Ishikawa (cell line): ENCODE data around the gene MLN.

ENCODE experiments used
- CEBPB ChIP-seq: IDR thresholded peaks from 2 replicates; pipeline ENCODE4 v1.6.1; 2012
- CREB1 ChIP-seq: IDR thresholded peaks from 2 replicates; pipeline ENCODE4 v1.6.1; 2012; ENCODE audit warnings: low read depth
- EGR1 ChIP-seq: IDR thresholded peaks from 2 replicates; pipeline ENCODE4 v1.6.1; 2012
- EP300 ChIP-seq: IDR thresholded peaks from 2 replicates; pipeline ENCODE4 v1.6.1; 2012; ENCODE audit warnings: borderline replicate concordance
- FOXM1 ChIP-seq: IDR thresholded peaks from 2 replicates; pipeline ENCODE4 v1.6.1; 2012; ENCODE audit warnings: low read depth, borderline replicate concordance
- NFIC ChIP-seq: IDR thresholded peaks from 2 replicates; pipeline ENCODE4 v1.6.1; 2012
- RAD21 ChIP-seq: IDR thresholded peaks from 2 replicates; pipeline ENCODE4 v1.6.1; 2012; ENCODE audit warnings: low read depth
- TAF1 ChIP-seq: IDR thresholded peaks from 2 replicates; pipeline ENCODE4 v1.6.1; 2012; ENCODE audit warnings: low read depth, mild to moderate bottlenecking
- TCF12 ChIP-seq: IDR thresholded peaks from 2 replicates; pipeline ENCODE4 v1.6.1; 2012; ENCODE audit warnings: low read depth
- TEAD4 ChIP-seq: IDR thresholded peaks from 2 replicates; pipeline ENCODE4 v1.6.1; 2012
- YY1 ChIP-seq: IDR thresholded peaks from 2 replicates; pipeline ENCODE4 v1.6.1; 2012; ENCODE audit warnings: low read depth
- ZBTB7A ChIP-seq: IDR thresholded peaks from 2 replicates; pipeline ENCODE4 v1.6.1; 2012; ENCODE audit warnings: low read depth
- TF ChIP-seq, protein P1 (sequence below): IDR thresholded peaks from 2 replicates; pipeline ENCODE4 v1.6.1; 2012
- TF ChIP-seq, protein P2 (sequence below): IDR thresholded peaks from 2 replicates; pipeline ENCODE4 v1.6.1; 2012; ENCODE audit warnings: low read depth, mild to moderate bottlenecking
- TF ChIP-seq, protein P3 (sequence below): IDR thresholded peaks from 2 replicates; pipeline ENCODE4 v1.6.1; 2012

The MLN gene

DNA sequence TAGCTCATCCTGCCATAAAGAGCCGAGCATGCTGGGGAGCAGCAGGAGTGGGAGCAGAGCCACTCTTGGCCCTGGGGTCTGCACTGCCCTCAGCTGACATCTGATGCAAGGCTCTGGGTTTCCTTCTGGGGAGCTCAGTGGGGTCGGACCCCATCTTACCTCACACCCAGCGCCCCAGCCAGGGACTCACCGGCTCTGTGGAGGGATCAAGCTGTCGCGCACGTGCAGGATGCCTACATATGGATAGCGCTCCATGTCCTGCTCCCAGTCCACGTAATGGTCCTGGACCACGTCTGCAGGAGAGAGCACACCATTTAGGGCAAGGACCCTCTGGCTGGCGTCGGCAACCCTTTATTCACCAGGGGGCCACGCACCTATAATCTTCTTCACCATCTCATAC is 27.0 kb downstream of the MLN start:
- TF ChIP-seq EP300 (no peak), NFIC (no peak), CREB1 (no peak), CEBPB (no peak), TEAD4 (no peak)
- TF ChIP-seq, protein P1, sequence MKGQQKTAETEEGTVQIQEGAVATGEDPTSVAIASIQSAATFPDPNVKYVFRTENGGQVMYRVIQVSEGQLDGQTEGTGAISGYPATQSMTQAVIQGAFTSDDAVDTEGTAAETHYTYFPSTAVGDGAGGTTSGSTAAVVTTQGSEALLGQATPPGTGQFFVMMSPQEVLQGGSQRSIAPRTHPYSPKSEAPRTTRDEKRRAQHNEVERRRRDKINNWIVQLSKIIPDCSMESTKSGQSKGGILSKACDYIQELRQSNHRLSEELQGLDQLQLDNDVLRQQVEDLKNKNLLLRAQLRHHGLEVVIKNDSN = no peak

DNA sequence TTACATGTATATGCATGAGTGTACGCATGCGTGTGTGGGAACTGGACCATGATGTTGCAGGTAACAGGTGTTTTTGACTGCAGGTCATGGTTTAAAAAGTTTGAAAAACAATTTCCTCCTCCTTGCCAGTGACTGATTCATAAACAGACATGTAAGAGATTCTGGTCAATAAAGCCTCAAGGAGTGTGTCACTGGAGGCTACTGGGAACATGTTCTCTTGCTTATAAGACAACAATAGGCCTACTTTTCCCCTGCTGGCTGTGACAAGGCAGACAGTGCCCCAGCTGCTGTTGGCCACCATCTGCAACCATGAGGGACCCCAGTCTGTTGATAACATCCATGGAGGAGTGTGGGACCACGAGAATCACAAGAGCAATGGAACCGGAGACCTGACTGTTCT is 27.6 kb downstream of the MLN start:
- no peak for TF ChIP-seq TEAD4
- no peak for TF ChIP-seq TCF12
- no peak for TF ChIP-seq CREB1
- TF ChIP-seq EGR1 = no peak
- no peak for TF ChIP-seq YY1
- TF ChIP-seq RAD21 = no peak
- TF ChIP-seq NFIC = no peak

DNA sequence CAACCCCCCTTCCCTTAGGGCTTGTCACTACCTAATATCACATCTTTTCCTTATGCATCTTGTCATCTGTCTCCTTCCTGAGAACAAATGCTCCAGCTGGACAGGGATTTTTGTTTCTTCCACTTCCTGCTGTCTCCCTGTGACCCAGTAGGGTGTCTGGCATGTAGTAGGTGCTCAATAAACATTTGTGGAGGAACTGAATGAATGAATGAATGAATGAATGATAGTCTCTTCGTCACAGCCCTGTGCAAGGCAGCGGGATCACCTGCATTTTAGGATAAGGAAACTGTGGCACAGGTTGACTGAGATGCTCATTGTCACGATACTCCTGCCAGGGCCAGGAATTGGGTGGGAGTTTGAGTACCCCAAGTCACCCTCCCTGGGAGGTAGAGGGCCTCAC is 29.0 kb downstream of the MLN start:
- TF ChIP-seq CREB1 = no peak
- TF ChIP-seq ZBTB7A = no peak
- TF ChIP-seq, protein P2, sequence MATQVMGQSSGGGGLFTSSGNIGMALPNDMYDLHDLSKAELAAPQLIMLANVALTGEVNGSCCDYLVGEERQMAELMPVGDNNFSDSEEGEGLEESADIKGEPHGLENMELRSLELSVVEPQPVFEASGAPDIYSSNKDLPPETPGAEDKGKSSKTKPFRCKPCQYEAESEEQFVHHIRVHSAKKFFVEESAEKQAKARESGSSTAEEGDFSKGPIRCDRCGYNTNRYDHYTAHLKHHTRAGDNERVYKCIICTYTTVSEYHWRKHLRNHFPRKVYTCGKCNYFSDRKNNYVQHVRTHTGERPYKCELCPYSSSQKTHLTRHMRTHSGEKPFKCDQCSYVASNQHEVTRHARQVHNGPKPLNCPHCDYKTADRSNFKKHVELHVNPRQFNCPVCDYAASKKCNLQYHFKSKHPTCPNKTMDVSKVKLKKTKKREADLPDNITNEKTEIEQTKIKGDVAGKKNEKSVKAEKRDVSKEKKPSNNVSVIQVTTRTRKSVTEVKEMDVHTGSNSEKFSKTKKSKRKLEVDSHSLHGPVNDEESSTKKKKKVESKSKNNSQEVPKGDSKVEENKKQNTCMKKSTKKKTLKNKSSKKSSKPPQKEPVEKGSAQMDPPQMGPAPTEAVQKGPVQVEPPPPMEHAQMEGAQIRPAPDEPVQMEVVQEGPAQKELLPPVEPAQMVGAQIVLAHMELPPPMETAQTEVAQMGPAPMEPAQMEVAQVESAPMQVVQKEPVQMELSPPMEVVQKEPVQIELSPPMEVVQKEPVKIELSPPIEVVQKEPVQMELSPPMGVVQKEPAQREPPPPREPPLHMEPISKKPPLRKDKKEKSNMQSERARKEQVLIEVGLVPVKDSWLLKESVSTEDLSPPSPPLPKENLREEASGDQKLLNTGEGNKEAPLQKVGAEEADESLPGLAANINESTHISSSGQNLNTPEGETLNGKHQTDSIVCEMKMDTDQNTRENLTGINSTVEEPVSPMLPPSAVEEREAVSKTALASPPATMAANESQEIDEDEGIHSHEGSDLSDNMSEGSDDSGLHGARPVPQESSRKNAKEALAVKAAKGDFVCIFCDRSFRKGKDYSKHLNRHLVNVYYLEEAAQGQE = no peak

DNA sequence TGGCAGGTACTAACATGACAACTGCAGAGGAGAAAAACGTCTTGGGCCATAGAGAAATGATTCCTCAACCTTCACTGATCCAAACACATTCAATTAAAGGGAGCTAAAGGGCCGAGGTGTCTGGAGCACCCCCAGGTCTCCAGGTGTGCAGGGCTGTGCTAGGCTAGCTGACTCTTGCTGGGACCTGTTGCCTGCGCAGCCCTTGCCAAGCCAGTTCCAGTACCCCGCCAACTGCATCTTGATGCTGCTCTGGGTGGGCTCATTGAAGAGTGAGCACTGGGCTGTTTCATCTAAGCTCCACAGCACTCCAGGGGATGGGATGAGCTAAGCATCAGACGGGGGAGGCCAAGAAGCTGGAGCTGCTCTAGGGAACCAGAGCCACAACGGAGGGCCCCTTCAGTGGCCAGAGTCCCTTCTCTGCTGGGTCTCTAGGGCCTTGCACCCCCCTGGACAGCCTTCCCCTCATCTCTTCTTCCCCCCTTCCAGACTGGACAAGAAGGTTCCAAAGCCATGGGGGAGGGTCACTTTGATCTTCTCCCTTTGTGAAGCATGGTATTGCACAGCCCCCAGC is 30.8 kb downstream of the MLN start:
- TF ChIP-seq, protein P2 = no peak
- TF ChIP-seq TEAD4 (no peak), ZBTB7A (no peak), CEBPB (no peak), YY1 (no peak), FOXM1 (no peak), NFIC (no peak), EP300 (no peak)
- TF ChIP-seq, protein P1 = no peak

DNA sequence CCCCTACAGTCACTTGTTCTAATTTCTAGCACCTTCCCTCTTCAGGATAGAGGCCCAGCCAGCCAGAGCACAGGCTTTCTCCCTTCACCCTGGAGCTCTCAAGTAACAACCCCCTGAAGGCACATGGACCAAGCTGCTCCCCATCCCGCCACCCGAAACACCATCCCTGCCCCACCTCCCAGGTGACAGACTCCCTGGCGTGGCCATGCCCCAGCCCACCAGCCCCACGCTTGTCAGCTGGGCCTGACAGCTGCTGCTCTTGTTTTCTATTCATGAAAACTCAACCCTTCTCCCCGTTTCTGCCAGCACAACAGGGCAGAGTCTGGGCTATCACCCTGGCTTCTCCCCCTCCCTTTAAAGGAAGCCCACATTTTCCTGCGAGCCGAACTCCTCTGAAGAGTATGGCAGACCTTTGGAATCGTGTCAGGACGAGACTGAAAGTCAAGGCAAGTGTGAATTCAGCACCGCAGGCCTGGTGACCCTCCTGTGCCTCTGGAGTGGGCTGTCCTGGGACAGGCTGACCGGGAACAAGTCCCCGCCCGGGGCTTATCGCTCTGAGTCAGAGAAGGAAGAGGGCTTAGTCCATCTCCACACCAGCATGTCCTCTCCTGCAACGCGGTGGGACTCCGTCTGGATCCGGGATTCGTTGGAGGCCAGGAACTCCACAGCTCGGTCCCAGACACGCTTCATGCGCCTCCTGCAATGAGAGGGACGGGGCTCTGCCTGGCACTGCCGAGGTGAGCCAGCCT is 31.5 kb downstream of the MLN start:
- TF ChIP-seq, protein P1 = no peak
- TF ChIP-seq FOXM1 (no peak), ZBTB7A (no peak), TEAD4 (no peak), CEBPB (no peak), RAD21 (no peak), EP300 (no peak), TAF1 (no peak), EGR1 (no peak)
- TF ChIP-seq, protein P3, sequence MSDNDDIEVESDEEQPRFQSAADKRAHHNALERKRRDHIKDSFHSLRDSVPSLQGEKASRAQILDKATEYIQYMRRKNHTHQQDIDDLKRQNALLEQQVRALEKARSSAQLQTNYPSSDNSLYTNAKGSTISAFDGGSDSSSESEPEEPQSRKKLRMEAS = no peak
